ENCODE measurements around the gene CALR3. TPM values are rescaled to one million over a fixed set of nuclear protein-coding genes. Genes with fewer than 3 reads are reported as not detected.

The CALR3 gene
- total and polyA plus RNA-seq, 2 of the 13 experiments (the other 11 are each of a cell fraction or from before 2014, with no cell fraction given), result not detected

DNA sequence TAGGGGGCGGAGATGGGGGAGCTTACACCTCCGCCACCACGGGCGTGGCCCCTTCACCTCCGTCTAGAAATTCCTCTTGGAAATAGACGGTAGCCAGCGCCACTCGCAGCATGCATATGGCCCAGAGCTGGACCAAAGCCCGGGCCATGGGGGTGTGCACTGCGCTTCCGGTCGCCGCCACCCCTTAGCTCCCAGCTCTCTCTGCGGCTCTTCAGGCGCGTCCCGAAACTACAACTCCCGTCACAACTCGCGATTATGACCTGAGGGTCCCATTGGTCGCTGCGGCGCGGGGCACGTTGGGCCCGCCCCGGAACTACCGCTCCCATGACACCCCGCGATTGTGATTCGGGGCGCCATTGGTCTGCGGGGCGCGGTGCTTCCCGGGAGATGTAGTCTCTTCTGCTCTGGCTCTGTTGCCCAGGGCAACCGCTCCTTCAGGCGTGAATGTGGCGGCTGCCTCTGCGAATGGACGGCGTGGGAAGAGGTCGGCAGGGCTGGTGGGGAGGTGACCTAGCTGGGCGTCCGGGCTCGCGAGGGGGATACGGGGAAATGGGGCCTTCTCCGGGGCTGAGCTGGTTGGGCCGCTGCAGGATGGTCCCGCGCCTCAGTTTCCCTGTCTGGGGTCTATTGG is at the start of gene CALR3, which contains the start of gene C19orf44 (continued):
- peak; percentile 76 for TF ChIP-seq ZNF451 (CRISPR knock-in tag; IDR thresholded peaks at IDR 0.05)
- no peak for TF ChIP-seq ZNF552 (CRISPR knock-in tag; IDR thresholded peaks at IDR 0.05; ENCODE audit: borderline replicate concordance)
- peak; percentile 80; the same call in 1 of the 2 replicates for TF ChIP-seq ATF1 (CRISPR knock-in tag; IDR thresholded peaks at IDR 0.05)
- TF ChIP-seq, protein P1, sequence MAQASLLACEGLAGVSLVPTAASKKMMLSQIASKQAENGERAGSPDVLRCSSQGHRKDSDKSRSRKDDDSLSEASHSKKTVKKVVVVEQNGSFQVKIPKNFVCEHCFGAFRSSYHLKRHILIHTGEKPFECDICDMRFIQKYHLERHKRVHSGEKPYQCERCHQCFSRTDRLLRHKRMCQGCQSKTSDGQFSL (CRISPR knock-in tag; IDR thresholded peaks at IDR 0.05), result peak; percentile 85; the same call in 1 of the 2 replicates
- TF ChIP-seq NFE2L1 (CRISPR knock-in tag; IDR thresholded peaks at IDR 0.05; ENCODE audit: borderline replicate concordance), result no peak
- TF ChIP-seq, protein P2, sequence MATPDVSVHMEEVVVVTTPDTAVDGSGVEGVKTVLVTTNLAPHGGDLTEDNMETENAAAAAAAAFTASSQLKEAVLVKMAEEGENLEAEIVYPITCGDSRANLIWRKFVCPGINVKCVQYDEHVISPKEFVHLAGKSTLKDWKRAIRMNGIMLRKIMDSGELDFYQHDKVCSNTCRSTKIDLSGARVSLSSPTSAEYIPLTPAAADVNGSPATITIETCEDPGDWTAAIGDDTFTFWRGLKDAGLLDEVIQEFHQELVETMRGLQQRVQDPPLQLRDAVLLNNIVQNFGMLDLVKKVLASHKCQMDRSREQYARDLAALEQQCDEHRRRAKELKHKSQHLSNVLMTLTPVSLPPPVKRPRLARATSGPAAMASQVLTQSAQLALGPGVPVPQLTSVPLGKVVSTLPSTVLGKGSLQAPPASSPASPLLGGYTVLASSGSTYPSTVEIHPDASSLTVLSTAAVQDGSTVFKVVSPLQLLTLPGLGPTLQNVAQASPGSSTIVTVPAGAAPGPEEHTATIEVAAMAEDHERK (CRISPR knock-in tag; IDR thresholded peaks at IDR 0.05; ENCODE audit: low read depth), result peak; percentile 84
- peak; percentile 24 for TF ChIP-seq JARID2 (CRISPR knock-in tag; IDR thresholded peaks at IDR 0.05; ENCODE audit: insufficient replicate concordance)
- TF ChIP-seq ZNF790 (CRISPR knock-in tag; IDR thresholded peaks at IDR 0.05; ENCODE audit: borderline replicate concordance), result no peak
- no peak for TF ChIP-seq ZNF468 (CRISPR knock-in tag; IDR thresholded peaks at IDR 0.05)
- TF ChIP-seq CBX2 (IDR thresholded peaks at IDR 0.05; ENCODE audit: low read depth, low read length), result no peak
- TF ChIP-seq CBX2 (CRISPR knock-in tag; IDR thresholded peaks at IDR 0.05; ENCODE audit: low read depth), result no peak
- no peak for TF ChIP-seq HMG20B (CRISPR knock-in tag; conservative IDR thresholded peaks at IDR 0.05)
- TF ChIP-seq, protein P3, sequence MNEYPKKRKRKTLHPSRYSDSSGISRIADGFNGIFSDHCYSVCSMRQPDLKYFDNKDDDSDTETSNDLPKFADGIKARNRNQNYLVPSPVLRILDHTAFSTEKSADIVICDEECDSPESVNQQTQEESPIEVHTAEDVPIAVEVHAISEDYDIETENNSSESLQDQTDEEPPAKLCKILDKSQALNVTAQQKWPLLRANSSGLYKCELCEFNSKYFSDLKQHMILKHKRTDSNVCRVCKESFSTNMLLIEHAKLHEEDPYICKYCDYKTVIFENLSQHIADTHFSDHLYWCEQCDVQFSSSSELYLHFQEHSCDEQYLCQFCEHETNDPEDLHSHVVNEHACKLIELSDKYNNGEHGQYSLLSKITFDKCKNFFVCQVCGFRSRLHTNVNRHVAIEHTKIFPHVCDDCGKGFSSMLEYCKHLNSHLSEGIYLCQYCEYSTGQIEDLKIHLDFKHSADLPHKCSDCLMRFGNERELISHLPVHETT (CRISPR knock-in tag; conservative IDR thresholded peaks at IDR 0.05), result peak; percentile 60; the same call in 1 of the 2 replicates
- TF ChIP-seq ZEB1 (IDR thresholded peaks at IDR 0.05; ENCODE audit: insufficient replicate concordance, low read depth), result no peak
- no peak; the same call in 1 of the 2 replicates for TF ChIP-seq FOXO1 (CRISPR knock-in tag; IDR thresholded peaks at IDR 0.05)
- TF ChIP-seq, protein P4, sequence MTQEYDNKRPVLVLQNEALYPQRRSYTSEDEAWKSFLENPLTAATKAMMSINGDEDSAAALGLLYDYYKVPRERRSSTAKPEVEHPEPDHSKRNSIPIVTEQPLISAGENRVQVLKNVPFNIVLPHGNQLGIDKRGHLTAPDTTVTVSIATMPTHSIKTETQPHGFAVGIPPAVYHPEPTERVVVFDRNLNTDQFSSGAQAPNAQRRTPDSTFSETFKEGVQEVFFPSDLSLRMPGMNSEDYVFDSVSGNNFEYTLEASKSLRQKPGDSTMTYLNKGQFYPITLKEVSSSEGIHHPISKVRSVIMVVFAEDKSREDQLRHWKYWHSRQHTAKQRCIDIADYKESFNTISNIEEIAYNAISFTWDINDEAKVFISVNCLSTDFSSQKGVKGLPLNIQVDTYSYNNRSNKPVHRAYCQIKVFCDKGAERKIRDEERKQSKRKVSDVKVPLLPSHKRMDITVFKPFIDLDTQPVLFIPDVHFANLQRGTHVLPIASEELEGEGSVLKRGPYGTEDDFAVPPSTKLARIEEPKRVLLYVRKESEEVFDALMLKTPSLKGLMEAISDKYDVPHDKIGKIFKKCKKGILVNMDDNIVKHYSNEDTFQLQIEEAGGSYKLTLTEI (CRISPR knock-in tag; conservative IDR thresholded peaks at IDR 0.05), result no peak
- TF ChIP-seq ZNF772 (CRISPR knock-in tag; IDR thresholded peaks at IDR 0.05), result no peak; the same call in 1 of the 2 replicates
- TF ChIP-seq, protein P5, sequence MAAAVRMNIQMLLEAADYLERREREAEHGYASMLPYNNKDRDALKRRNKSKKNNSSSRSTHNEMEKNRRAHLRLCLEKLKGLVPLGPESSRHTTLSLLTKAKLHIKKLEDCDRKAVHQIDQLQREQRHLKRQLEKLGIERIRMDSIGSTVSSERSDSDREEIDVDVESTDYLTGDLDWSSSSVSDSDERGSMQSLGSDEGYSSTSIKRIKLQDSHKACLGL (CRISPR knock-in tag; IDR thresholded peaks at IDR 0.05), result peak; percentile 89; the same call in 1 of the 2 replicates
- peak; percentile 97 for TF ChIP-seq ELF1 (CRISPR knock-in tag; IDR thresholded peaks at IDR 0.05)
- peak; percentile 71; the same call in 1 of the 2 replicates for TF ChIP-seq SIN3A (IDR thresholded peaks at IDR 0.05; ENCODE audit: borderline replicate concordance, low read depth, low read length)
- TF ChIP-seq ZNF331 (CRISPR knock-in tag; IDR thresholded peaks at IDR 0.05), result no peak
- TF ChIP-seq, protein P6, sequence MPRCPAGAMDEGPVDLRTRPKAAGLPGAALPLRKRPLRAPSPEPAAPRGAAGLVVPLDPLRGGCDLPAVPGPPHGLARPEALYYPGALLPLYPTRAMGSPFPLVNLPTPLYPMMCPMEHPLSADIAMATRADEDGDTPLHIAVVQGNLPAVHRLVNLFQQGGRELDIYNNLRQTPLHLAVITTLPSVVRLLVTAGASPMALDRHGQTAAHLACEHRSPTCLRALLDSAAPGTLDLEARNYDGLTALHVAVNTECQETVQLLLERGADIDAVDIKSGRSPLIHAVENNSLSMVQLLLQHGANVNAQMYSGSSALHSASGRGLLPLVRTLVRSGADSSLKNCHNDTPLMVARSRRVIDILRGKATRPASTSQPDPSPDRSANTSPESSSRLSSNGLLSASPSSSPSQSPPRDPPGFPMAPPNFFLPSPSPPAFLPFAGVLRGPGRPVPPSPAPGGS (CRISPR knock-in tag; IDR thresholded peaks at IDR 0.05), result 0 out of 2 replicates have a peak, but pooled peaks have one; percentile 7
